ENCODE data around the gene SLFN5. TPM values are rescaled to one million over a fixed set of nuclear protein-coding genes. Genes with fewer than 3 reads are reported as not detected.

SLFN5 gene
- total and polyA plus RNA-seq, 2 of the 13 experiments (the other 11 are each of a cell fraction or from before 2014, with no cell fraction given) = 0.25 to 0.35 TPM

DNA sequence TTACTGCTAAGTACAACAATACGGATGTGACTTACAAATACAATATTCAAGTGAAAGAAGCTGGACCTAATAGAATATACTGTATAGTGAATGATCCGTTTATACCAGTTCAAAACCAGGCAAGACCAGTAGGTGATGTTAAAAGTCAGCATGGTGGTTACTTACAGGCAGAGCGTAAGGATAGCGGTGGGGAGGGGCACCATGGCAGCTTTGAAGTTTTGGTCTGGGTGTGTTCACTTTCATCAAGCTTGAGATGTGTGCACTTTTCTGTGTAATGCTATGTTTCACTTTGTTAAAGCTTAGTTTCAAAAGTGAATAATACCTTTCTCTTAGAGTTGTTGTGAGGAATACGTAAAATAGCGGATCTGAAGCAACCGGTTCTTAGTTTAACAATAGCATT lies 32.1 kb upstream of the SLFN5 start:
- DNase-seq (ENCODE audit: low spot score) = no peak
- 51% methylated on average over 7 of the region's 7 CpGs for WGBS (ENCODE audit: low lambda C conversion rate)

DNA sequence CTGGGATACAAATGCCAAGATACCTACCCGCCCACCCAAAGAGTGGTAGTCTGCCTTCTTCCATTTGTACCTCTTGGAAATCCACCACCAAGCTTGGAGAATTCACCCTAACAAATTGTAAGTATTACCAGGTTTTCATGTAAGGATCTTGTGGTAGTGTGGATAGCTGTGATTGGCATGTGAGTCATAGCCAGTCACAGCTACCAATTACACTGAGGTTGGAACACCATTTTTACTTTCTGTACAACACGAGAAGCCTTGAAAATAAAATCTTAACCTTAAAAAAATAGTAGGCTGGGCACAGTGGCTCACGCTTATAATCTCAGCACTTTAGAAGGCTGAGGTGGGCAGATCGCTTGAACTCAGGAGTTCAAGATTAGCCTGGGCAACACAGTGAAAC lies 30.2 kb upstream of the SLFN5 start:
- in situ Hi-C loops (cut with HindIII; ENCODE audit: extremely low pct_ligation_motif_present, low pct_unique_long_range_greater_than_20kb) (no loop called here), intact Hi-C loops (cut with micrococcal nuclease; ENCODE audit: unreplicated experiment) (no loop called here)
- BruUV-seq (replicated peaks) = no TSS peak
- no peak overlapping the region for H2AFZ ChIP-seq (ENCODE audit: low read length)
- no peak overlapping the region for H3K9ac ChIP-seq (ENCODE audit: insufficient read depth, low read depth, low read length)
- no peaks in the 10 kb centered on the region for H3K9me3 ChIP-seq (ENCODE audit: low read length)
- 12% methylated on average over 4 of the region's 4 CpGs for WGBS (ENCODE audit: low lambda C conversion rate)
- no peaks in the 10 kb centered on the region for H3K36me3 ChIP-seq (replicated peaks in 1 of 2; ENCODE audit: control insufficient read depth in 1 of 2, insufficient read depth in 2 of 2, low read length in 2 of 2)
- no peak for TF ChIP-seq SOX5 (CRISPR knock-in tag; IDR thresholded peaks at IDR 0.05; ENCODE audit: borderline replicate concordance)
- no peak for TF ChIP-seq ZNF367 (CRISPR knock-in tag; IDR thresholded peaks at IDR 0.05; ENCODE audit: borderline replicate concordance)
- ChIA-PET POLR2A (no interaction called here), CTCF (ENCODE audit: low intra/inter-chr PET ratio, low total read pairs) (no interaction called here)
- ATAC-seq (no peak), FAIRE-seq (no peak), DNase-seq (ENCODE audit: low spot score) (no peak)
- H3K4me2 ChIP-seq (ENCODE audit: low read depth, low read length) = no peak overlapping the region
- H3K27me3 ChIP-seq (ENCODE audit: control insufficient read depth in 1 of 2, insufficient read depth in 2 of 2, low read length in 2 of 2) = peaks cover 0 to 9% of the 10 kb centered on the region in 2 experiments; a peak in 2 of 5 replicates
- no peak overlapping the region for H3K27ac ChIP-seq (ENCODE audit: extremely low read length, insufficient read depth, low read length)
- no peaks in the 10 kb centered on the region for H3K4me1 ChIP-seq (ENCODE audit: insufficient read depth, low read length)
- H3K79me2 ChIP-seq (ENCODE audit: insufficient read depth, low read length) = no peaks in the 10 kb centered on the region
- H3K4me3 ChIP-seq (replicated peaks in 1 of 3; ENCODE audit: insufficient read depth in 1 of 3, low read depth in 2 of 3, low read length in 3 of 3) = no peak overlapping the region
- no peaks in the 10 kb centered on the region for H4K20me1 ChIP-seq (ENCODE audit: insufficient read depth, low read length)

More for the DNA sequence above, 32.1 kb upstream of the SLFN5 start:
- Histone ChIP-seq H3K27me3 (ENCODE audit: control insufficient read depth in 1 of 2, insufficient read depth in 2 of 2, low read length in 2 of 2) (peaks cover 0 to 6% of the 10 kb centered on the region in 2 experiments; a peak in 1 of 5 replicates), H3K79me2 (ENCODE audit: insufficient read depth, low read length) (no peaks in the 10 kb centered on the region), H2AFZ (ENCODE audit: low read length) (no peak overlapping the region), H3K4me1 (ENCODE audit: insufficient read depth, low read length) (no peaks in the 10 kb centered on the region), H3K36me3 (replicated peaks in 1 of 2; ENCODE audit: control insufficient read depth in 1 of 2, insufficient read depth in 2 of 2, low read length in 2 of 2) (no peaks in the 10 kb centered on the region), H3K4me2 (ENCODE audit: low read depth, low read length) (no peak overlapping the region), H4K20me1 (ENCODE audit: insufficient read depth, low read length) (no peaks in the 10 kb centered on the region), H3K9me3 (ENCODE audit: low read length) (no peaks in the 10 kb centered on the region), H3K27ac (ENCODE audit: extremely low read length, insufficient read depth, low read length) (no peak overlapping the region), H3K9ac (ENCODE audit: insufficient read depth, low read depth, low read length) (no peak overlapping the region), H3K4me3 (replicated peaks in 1 of 3; ENCODE audit: insufficient read depth in 1 of 3, low read depth in 2 of 3, low read length in 3 of 3) (no peak overlapping the region)
- intact Hi-C loops (cut with micrococcal nuclease; ENCODE audit: unreplicated experiment) (no loop called here), in situ Hi-C loops (cut with HindIII; ENCODE audit: extremely low pct_ligation_motif_present, low pct_unique_long_range_greater_than_20kb) (no loop called here)
- ATAC-seq = no peak
- CTCF ChIA-PET (ENCODE audit: low intra/inter-chr PET ratio, low total read pairs) = no interaction called here
- POLR2A ChIA-PET = no interaction called here
- BruUV-seq (replicated peaks) = no TSS peak
- TF ChIP-seq MAZ (IDR thresholded peaks at IDR 0.05; ENCODE audit: borderline replicate concordance, low read depth, low read length) (no peak), MAZ (CRISPR knock-in tag; IDR thresholded peaks at IDR 0.05; ENCODE audit: low read depth) (no peak), ZNF839 (CRISPR knock-in tag; IDR thresholded peaks at IDR 0.05; ENCODE audit: borderline replicate concordance) (no peak), MYNN (CRISPR knock-in tag; IDR thresholded peaks at IDR 0.05; ENCODE audit: low read depth) (no peak)
- no peak for FAIRE-seq
